Astrocyte of the spinal cord (primary cell): Measurements from ENCODE around the gene CHST9.
"Not testable (repeated sequence)": the region's sequence is repeated elsewhere in the genome, so short reads cannot be mapped to it uniquely, and the experiment has no call there.

Experiments
- DNase-seq: peaks from one replicate; pipeline ENCODE4 v3.0.0; 2011; ENCODE audit warnings: low read depth, low spot score
- H3K4me3 ChIP-seq: 2 replicates; pipeline ENCODE4 v1.5.1; 2011; ENCODE audit warnings: low read depth, mild to moderate bottlenecking, low read length, moderate library complexity
- in situ Hi-C: cut with HindIII; loops from 2 replicates; pipeline ENCODE4 v1.10.0; 2017; ENCODE audit warnings: low sequenced_read_pairs
- TF ChIP-seq, protein P1 (sequence below): IDR thresholded peaks from 2 replicates; pipeline ENCODE4 v1.5.1; 2012; ENCODE audit warnings: low read depth, mild to moderate bottlenecking, low read length, inconsistent platforms

Gene CHST9, protein sequence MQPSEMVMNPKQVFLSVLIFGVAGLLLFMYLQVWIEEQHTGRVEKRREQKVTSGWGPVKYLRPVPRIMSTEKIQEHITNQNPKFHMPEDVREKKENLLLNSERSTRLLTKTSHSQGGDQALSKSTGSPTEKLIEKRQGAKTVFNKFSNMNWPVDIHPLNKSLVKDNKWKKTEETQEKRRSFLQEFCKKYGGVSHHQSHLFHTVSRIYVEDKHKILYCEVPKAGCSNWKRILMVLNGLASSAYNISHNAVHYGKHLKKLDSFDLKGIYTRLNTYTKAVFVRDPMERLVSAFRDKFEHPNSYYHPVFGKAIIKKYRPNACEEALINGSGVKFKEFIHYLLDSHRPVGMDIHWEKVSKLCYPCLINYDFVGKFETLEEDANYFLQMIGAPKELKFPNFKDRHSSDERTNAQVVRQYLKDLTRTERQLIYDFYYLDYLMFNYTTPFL

GRCh38 chr18:27185025-27185763 lies at the start of gene CHST9:
TSS of gene CHST9 (minus strand) at chr18:27185308. CDS start at chr18:27142809, 42,499 bp downstream.
- in situ Hi-C loops: no loop called here
- TF ChIP-seq, protein P1, sequence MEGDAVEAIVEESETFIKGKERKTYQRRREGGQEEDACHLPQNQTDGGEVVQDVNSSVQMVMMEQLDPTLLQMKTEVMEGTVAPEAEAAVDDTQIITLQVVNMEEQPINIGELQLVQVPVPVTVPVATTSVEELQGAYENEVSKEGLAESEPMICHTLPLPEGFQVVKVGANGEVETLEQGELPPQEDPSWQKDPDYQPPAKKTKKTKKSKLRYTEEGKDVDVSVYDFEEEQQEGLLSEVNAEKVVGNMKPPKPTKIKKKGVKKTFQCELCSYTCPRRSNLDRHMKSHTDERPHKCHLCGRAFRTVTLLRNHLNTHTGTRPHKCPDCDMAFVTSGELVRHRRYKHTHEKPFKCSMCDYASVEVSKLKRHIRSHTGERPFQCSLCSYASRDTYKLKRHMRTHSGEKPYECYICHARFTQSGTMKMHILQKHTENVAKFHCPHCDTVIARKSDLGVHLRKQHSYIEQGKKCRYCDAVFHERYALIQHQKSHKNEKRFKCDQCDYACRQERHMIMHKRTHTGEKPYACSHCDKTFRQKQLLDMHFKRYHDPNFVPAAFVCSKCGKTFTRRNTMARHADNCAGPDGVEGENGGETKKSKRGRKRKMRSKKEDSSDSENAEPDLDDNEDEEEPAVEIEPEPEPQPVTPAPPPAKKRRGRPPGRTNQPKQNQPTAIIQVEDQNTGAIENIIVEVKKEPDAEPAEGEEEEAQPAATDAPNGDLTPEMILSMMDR: no peak
- DNase-seq: no peak
- H3K4me3 ChIP-seq: peak within 1 kb of the TSS; percentile 14

GRCh38 chr18:27232355-27232754 lies 47.2 kb upstream of the CHST9 start:
- H3K4me3 ChIP-seq, in situ Hi-C loops, DNase-seq: not testable (repeated sequence)

- in situ Hi-C loops, H3K4me3 ChIP-seq, DNase-seq: not testable (repeated sequence)
These were observed 46.6 kb upstream of the CHST9 start for GRCh38 chr18:27231671-27232070.

- H3K4me3 ChIP-seq, in situ Hi-C loops, DNase-seq: not testable (repeated sequence)
These were observed 46.1 kb upstream of the CHST9 start for GRCh38 chr18:27231221-27231620.

DNA sequence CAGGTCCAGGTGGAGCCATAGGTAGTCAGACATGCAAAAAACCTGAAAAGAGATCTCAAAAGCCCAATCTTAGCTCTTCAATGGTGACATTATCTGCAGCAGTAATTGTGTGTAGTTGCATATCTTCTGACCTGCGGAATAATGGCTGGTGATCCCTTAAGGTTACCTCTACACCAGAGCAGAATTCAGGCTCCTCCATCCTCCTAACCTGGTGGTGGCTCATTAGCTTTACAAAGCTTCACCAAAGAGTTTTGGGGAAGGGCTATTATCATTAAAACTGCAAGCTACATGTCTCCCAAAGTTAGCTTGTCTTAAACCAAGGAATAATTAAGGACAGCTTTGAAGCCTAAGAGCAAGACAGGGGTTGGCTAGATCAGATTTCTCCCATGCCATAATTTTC lies 42.6 kb upstream of the CHST9 start:
- DNase-seq: no peak
- TF ChIP-seq, protein P1: no peak
- no peak overlapping the region for H3K4me3 ChIP-seq
- in situ Hi-C loops: no loop called here

- TF ChIP-seq, protein P1: no peak
- DNase-seq: no peak
- H3K4me3 ChIP-seq: no peak overlapping the region
- in situ Hi-C loops: no loop called here
These were observed 41.5 kb upstream of the CHST9 start for GRCh38 chr18:27226556-27227075.

DNA sequence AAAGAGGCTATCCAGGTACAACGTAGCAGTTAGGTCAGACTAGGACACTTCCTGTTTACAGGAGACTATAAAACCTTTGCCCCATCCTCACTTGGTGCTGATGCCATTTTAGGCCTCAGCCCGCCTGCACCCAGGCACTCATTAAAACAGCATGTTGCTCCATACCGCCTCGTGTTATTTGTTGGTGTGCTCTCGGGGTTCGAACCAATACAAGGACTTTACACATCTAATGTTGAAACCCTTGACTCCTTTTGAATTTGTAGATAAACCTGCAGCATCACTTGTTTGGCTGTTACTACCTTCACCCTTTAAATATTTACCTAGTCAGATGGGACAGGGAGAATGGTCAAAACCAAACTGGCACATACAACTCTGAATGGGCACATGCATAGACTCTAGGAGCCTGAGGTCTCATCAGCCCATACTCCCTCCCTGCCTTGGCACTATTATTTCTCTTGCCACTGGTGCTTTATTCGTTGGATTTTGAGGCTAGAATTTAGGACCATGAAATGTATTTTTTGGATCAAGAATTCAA lies 40.9 kb upstream of the CHST9 start:
- TF ChIP-seq, protein P1: no peak

More for the DNA sequence above, 40.9 kb upstream of the CHST9 start:
- H3K4me3 ChIP-seq: no peak overlapping the region
- DNase-seq: no peak
- in situ Hi-C loops: no loop called here
